Measurements from ENCODE around the gene RPL36AL. TPM values are rescaled to one million over a fixed set of nuclear protein-coding genes. Genes with fewer than 3 reads are reported as not detected.
"Not testable (repeated sequence)": the region's sequence is repeated elsewhere in the genome, so short reads cannot be mapped to it uniquely, and the experiment has no call there.

RPL36AL gene
- total RNA-seq, 1 experiment from 2014 or later = 161 TPM

- no peak for TF ChIP-seq CTCF (IDR thresholded peaks at IDR 0.05; ENCODE audit: unreplicated experiment)
- Mint-ChIP-seq H3K36me3 (ENCODE audit: insufficient read depth, unreplicated experiment) (peaks cover 67% of the 10 kb centered on the region), H3K27me3 (ENCODE audit: unreplicated experiment) (no peaks in the 10 kb centered on the region), H3K27ac (ENCODE audit: unreplicated experiment) (peak overlapping the region; percentile 99), H3K9me3 (ENCODE audit: low read depth, unreplicated experiment) (no peaks in the 10 kb centered on the region), H3K4me1 (ENCODE audit: low read depth, unreplicated experiment) (peaks cover 17% of the 10 kb centered on the region), H3K4me3 (ENCODE audit: low read depth, unreplicated experiment) (peak overlapping the region; percentile 95)
- intact Hi-C loops (cut with micrococcal nuclease; ENCODE audit: unreplicated experiment) = no loop called here
- no peak for DNase-seq
- BruUV-seq (replicated peaks) = TSS peak; percentile 79
- CTCF ChIA-PET = interaction anchor here (0.6 to 2.5 kb wide), 4 partner anchors 15 to 425 kb away, joined by 3 to 12 read pairs (median 4); no protein-coding TSS in a partner anchor
Observed at GRCh38 chr14:49619730-49620129, 696 bp downstream of the RPL36AL start.

GRCh38 chr14:49619273-49619672, 1.2 kb downstream of the RPL36AL start:
- H3K9me3 Mint-ChIP-seq (ENCODE audit: low read depth, unreplicated experiment); intact Hi-C loops (cut with micrococcal nuclease; ENCODE audit: unreplicated experiment); H3K27me3 Mint-ChIP-seq (ENCODE audit: unreplicated experiment); DNase-seq; BruUV-seq (replicated peaks): not testable (repeated sequence)
- H3K4me1 Mint-ChIP-seq (ENCODE audit: low read depth, unreplicated experiment) = peaks cover 17% of the 10 kb centered on the region
- peaks cover 66% of the 10 kb centered on the region for H3K36me3 Mint-ChIP-seq (ENCODE audit: insufficient read depth, unreplicated experiment)
- H3K4me3 Mint-ChIP-seq (ENCODE audit: low read depth, unreplicated experiment) = peak overlapping the region; percentile 95
- CTCF ChIA-PET = interaction anchor here (0.9 kb wide), 1 partner anchor 16 kb away, joined by 3 read pairs; no protein-coding TSS in a partner anchor
- peak overlapping the region; percentile 99 for H3K27ac Mint-ChIP-seq (ENCODE audit: unreplicated experiment)

- H3K9me3 Mint-ChIP-seq (ENCODE audit: low read depth, unreplicated experiment) = no peaks in the 10 kb centered on the region
- H3K4me1 Mint-ChIP-seq (ENCODE audit: low read depth, unreplicated experiment) = peaks cover 17% of the 10 kb centered on the region
- H3K36me3 Mint-ChIP-seq (ENCODE audit: insufficient read depth, unreplicated experiment) = peaks cover 57% of the 10 kb centered on the region
- no peak for TF ChIP-seq CTCF (IDR thresholded peaks at IDR 0.05; ENCODE audit: unreplicated experiment)
- H3K27ac Mint-ChIP-seq (ENCODE audit: unreplicated experiment) = peak overlapping the region; percentile 99
- no peaks in the 10 kb centered on the region for H3K27me3 Mint-ChIP-seq (ENCODE audit: unreplicated experiment)
- peak overlapping the region; percentile 95 for H3K4me3 Mint-ChIP-seq (ENCODE audit: low read depth, unreplicated experiment)
- intact Hi-C loops (cut with micrococcal nuclease; ENCODE audit: unreplicated experiment) = no loop called here
- BruUV-seq (replicated peaks) = no TSS peak
- no peak for DNase-seq
- CTCF ChIA-PET = no interaction called here
Observed at GRCh38 chr14:49617852-49618519, 2.4 kb downstream of the RPL36AL start.

GRCh38 chr14:49615776-49616175, 4.7 kb downstream of the RPL36AL start:
- BruUV-seq (replicated peaks) = no TSS peak
- H3K27me3 Mint-ChIP-seq (ENCODE audit: unreplicated experiment) = no peaks in the 10 kb centered on the region
- no peak for DNase-seq
- H3K27ac Mint-ChIP-seq (ENCODE audit: unreplicated experiment) = no peak overlapping the region
- H3K36me3 Mint-ChIP-seq (ENCODE audit: insufficient read depth, unreplicated experiment) = peaks cover 40% of the 10 kb centered on the region
- H3K9me3 Mint-ChIP-seq (ENCODE audit: low read depth, unreplicated experiment) = no peaks in the 10 kb centered on the region
- TF ChIP-seq CTCF (IDR thresholded peaks at IDR 0.05; ENCODE audit: unreplicated experiment) = no peak
- H3K4me3 Mint-ChIP-seq (ENCODE audit: low read depth, unreplicated experiment) = no peak overlapping the region
- H3K4me1 Mint-ChIP-seq (ENCODE audit: low read depth, unreplicated experiment) = peaks cover 17% of the 10 kb centered on the region
- CTCF ChIA-PET = no interaction called here
- intact Hi-C loops (cut with micrococcal nuclease; ENCODE audit: unreplicated experiment) = no loop called here

- TF ChIP-seq CTCF (IDR thresholded peaks at IDR 0.05; ENCODE audit: unreplicated experiment) = no peak
- no peak overlapping the region for H3K27ac Mint-ChIP-seq (ENCODE audit: unreplicated experiment)
- H3K4me1 Mint-ChIP-seq (ENCODE audit: low read depth, unreplicated experiment) = peaks cover 17% of the 10 kb centered on the region
- H3K4me3 Mint-ChIP-seq (ENCODE audit: low read depth, unreplicated experiment) = no peak overlapping the region
- no peak for DNase-seq
- peaks cover 24% of the 10 kb centered on the region for H3K36me3 Mint-ChIP-seq (ENCODE audit: insufficient read depth, unreplicated experiment)
- H3K27me3 Mint-ChIP-seq (ENCODE audit: unreplicated experiment) = no peaks in the 10 kb centered on the region
- no peaks in the 10 kb centered on the region for H3K9me3 Mint-ChIP-seq (ENCODE audit: low read depth, unreplicated experiment)
- no TSS peak for BruUV-seq (replicated peaks)
- intact Hi-C loops (cut with micrococcal nuclease; ENCODE audit: unreplicated experiment) = no loop called here
- CTCF ChIA-PET = no interaction called here
Observed at GRCh38 chr14:49614196-49614595, 6.2 kb downstream of the RPL36AL start.
